Posterior cingulate gyrus (tissue), 11 donors: Measurements from ENCODE around the gene VANGL2.
A peak's percentile ranks its signal among the peaks of the same experiment; 100 is the strongest.
"Not testable (repeated sequence)": the region's sequence is repeated elsewhere in the genome, so short reads cannot be mapped to it uniquely, and the experiment has no call there.

Experiments
- DNase-seq, 10 donors: peaks; one replicate each; pipeline versions ENCODE4 v3.0.0 to v3.0.0-alpha.2; 2020 to 2021; ENCODE audit warnings: mixed read lengths in 3 of 10
- intact Hi-C: fragments of 100-400 bp; cut with DNase I; formaldehyde crosslinking; loops from one replicate; pipeline ENCODE4 v1.15.1; 2023

VANGL2 gene

GRCh38 chr1:160369087-160369486 lies 31.3 kb upstream of the VANGL2 start:
- no peak for DNase-seq
- intact Hi-C loops: no loop called here

GRCh38 chr1:160370561-160371345 lies 29.6 kb upstream of the VANGL2 start:
- no peak for DNase-seq
- intact Hi-C loops: loop anchor here (10.0 kb wide), 2 partner anchors 76 to 436 kb away; no protein-coding TSS in a partner anchor

GRCh38 chr1:160371346-160371631 lies 29.1 kb upstream of the VANGL2 start:
- no peak for DNase-seq
- intact Hi-C loops: loop anchor here (10.0 kb wide), 2 partner anchors 76 to 436 kb away; no protein-coding TSS in a partner anchor

- DNase-seq: no peak
- intact Hi-C loops: loop anchor here (10.0 kb wide), 2 partner anchors 77 to 437 kb away; no protein-coding TSS in a partner anchor
Observed at GRCh38 chr1:160371756-160372155, 28.6 kb upstream of the VANGL2 start.

- intact Hi-C loops: loop anchor here (10.0 kb wide), 2 partner anchors 79 to 439 kb away; no protein-coding TSS in a partner anchor
Observed at GRCh38 chr1:160373696-160374095, 26.7 kb upstream of the VANGL2 start.

GRCh38 chr1:160374306-160375110 lies 25.9 kb upstream of the VANGL2 start:
- intact Hi-C loops: loop anchor here (1.0 to 10.0 kb wide), 4 partner anchors 80 to 440 kb away; no protein-coding TSS in a partner anchor
- no peak for DNase-seq

More at GRCh38 chr1:160373696-160374095, 26.7 kb upstream of the VANGL2 start:
- DNase-seq: no peak

- intact Hi-C loops: loop anchor here (1.0 to 10.0 kb wide), 4 partner anchors 81 to 441 kb away; no protein-coding TSS in a partner anchor
- DNase-seq: peak in 2 of 10 donors; percentile 32 to 35
Observed at GRCh38 chr1:160375788-160376524, 24.4 kb upstream of the VANGL2 start.

GRCh38 chr1:160376525-160377131 lies 23.7 kb upstream of the VANGL2 start:
- peak in 2 of 10 donors; percentile 53 to 57 for DNase-seq
- intact Hi-C loops: loop anchor here (5.0 to 10.0 kb wide), 3 partner anchors 82 to 442 kb away; no protein-coding TSS in a partner anchor

GRCh38 chr1:160377585-160378206 lies 22.7 kb upstream of the VANGL2 start:
- no peak for DNase-seq
- intact Hi-C loops: loop anchor here (5.0 to 10.0 kb wide), 3 partner anchors 83 to 443 kb away; no protein-coding TSS in a partner anchor

GRCh38 chr1:160384812-160385211 lies 15.6 kb upstream of the VANGL2 start:
- intact Hi-C loops, DNase-seq: not testable (repeated sequence)

GRCh38 chr1:160388406-160388805 lies 12.0 kb upstream of the VANGL2 start:
- intact Hi-C loops, DNase-seq: not testable (repeated sequence)

GRCh38 chr1:160394673-160395072 lies 5.7 kb upstream of the VANGL2 start:
- no peak for DNase-seq
- intact Hi-C loops: no loop called here

GRCh38 chr1:160397651-160398050 lies 2.7 kb upstream of the VANGL2 start:
- DNase-seq: no peak
- intact Hi-C loops: no loop called here

- intact Hi-C loops: no loop called here
Observed at GRCh38 chr1:160398823-160399222, 1.5 kb upstream of the VANGL2 start.

GRCh38 chr1:160399544-160400222 lies 681 bp upstream of the VANGL2 start:
- no peak for DNase-seq
- intact Hi-C loops: no loop called here

More at GRCh38 chr1:160398823-160399222, 1.5 kb upstream of the VANGL2 start:
- DNase-seq: no peak

GRCh38 chr1:160400646-160401486 lies 502 bp downstream of the VANGL2 start:
- DNase-seq: peak in 1 of 10 donors; percentile 27
- intact Hi-C loops: no loop called here

- intact Hi-C loops: no loop called here
- no peak for DNase-seq
Observed at GRCh38 chr1:160401487-160401805, 1.1 kb downstream of the VANGL2 start.
